Smooth muscle cell (in vitro differentiated cells): ENCODE measurements around the gene CDC25B. TPM values are rescaled to one million over a fixed set of nuclear protein-coding genes. Genes with fewer than 3 reads are reported as not detected.

Experiments used
- DNase-seq: peaks from one replicate; lab custom pipeline; 2025; ENCODE audit not compliant: unreplicated experiment; lab: John Stamatoyannopoulos, UW
- H2AFZ ChIP-seq: fragments of 200-600 bp; sonication (generic); 2 replicates; pipeline ENCODE4 v1.6.0; 2016; ENCODE audit warnings: antibody characterized with exemption, low read depth, mild to moderate bottlenecking
- H3F3A ChIP-seq: fragments of 200-600 bp; sonication (generic); 2 replicates; pipeline ENCODE4 v1.6.0; 2017; ENCODE audit warnings: antibody characterized with exemption, low read depth
- H3K27ac ChIP-seq: fragments of 200-600 bp; sonication (generic); 2 replicates; pipeline ENCODE4 v1.5.1; 2016; ENCODE audit warnings: low read depth, mild to moderate bottlenecking
- H3K27me3 ChIP-seq: fragments of 200-600 bp; sonication (generic); 2 replicates; pipeline ENCODE4 v1.6.1; 2016; ENCODE audit warnings: low read depth, mild to moderate bottlenecking
- H3K36me3 ChIP-seq: fragments of 200-600 bp; sonication (generic); 2 replicates; pipeline ENCODE4 v1.5.1; 2016; ENCODE audit warnings: low read depth
- H3K4me1 ChIP-seq: fragments of 200-600 bp; sonication (generic); 2 replicates; pipeline ENCODE4 v1.5.1; 2016; ENCODE audit warnings: low read depth
- H3K4me2 ChIP-seq: fragments of 200-600 bp; sonication (generic); 2 replicates; pipeline ENCODE4 v1.6.0; 2016; ENCODE audit warnings: mild to moderate bottlenecking
- H3K4me3 ChIP-seq: fragments of 200-600 bp; sonication (generic); 2 replicates; pipeline ENCODE4 v1.5.1; 2016; ENCODE audit warnings: mild to moderate bottlenecking
- H3K79me2 ChIP-seq: fragments of 200-600 bp; sonication (generic); 2 replicates; pipeline ENCODE4 v1.6.0; 2016; ENCODE audit warnings: low read depth, mild to moderate bottlenecking
- H3K9ac ChIP-seq: fragments of 200-600 bp; sonication (generic); 2 replicates; pipeline ENCODE4 v1.6.0; 2016; ENCODE audit warnings: low read depth
- H3K9me3 ChIP-seq: fragments of 200-600 bp; sonication (generic); replicated peaks from 2 replicates; pipeline ENCODE4 v1.5.1; 2016; ENCODE audit warnings: low read depth
- H4K20me1 ChIP-seq: fragments of 200-600 bp; sonication (generic); 2 replicates; pipeline ENCODE4 v1.6.0; 2016; ENCODE audit warnings: low read depth
- WGBS: methylation state at CpG from one replicate; pipeline ENCODE4 v1.1.7; 2016; ENCODE audit warnings: low lambda C conversion rate; 5-methylcytosine and 5-hydroxymethylcytosine counted together
- polyA plus RNA-seq: library from polyadenylated mRNA; unstranded; fragments of >200 nt; fragmentation: Nextera tagmentation; extraction: Ambion mirVana; gene quantifications from 2 replicates; pipeline ENCODE4 v1.2.1, GENCODE V29; 2016
- total RNA-seq: library from RNA; depleted of rRNA; stranded (reverse); fragments of >200 nt; gene quantifications from 2 replicates; pipeline ENCODE4 v1.2.3, GENCODE V29; 2014
- TF ChIP-seq, protein P1 (sequence below): fragments of 200-600 bp; sonication (generic); IDR thresholded peaks from 2 replicates; pipeline ENCODE4 v1.5.1; 2017; ENCODE audit warnings: borderline replicate concordance, mild to moderate bottlenecking, antibody characterized with exemption; ENCODE audit not compliant: insufficient read depth, poor library complexity, severe bottlenecking

Gene CDC25B
- total and polyA plus RNA-seq, 2 experiments from 2014 or later: 14.7 to 14.8 TPM

GRCh38 chr20:3767110-3767426, 29.0 kb upstream of the CDC25B start:
- H3K4me1 ChIP-seq: peaks cover 14% of the 10 kb centered on the region
- no peak for DNase-seq
- no peaks in the 10 kb centered on the region for H3K36me3 ChIP-seq
- H3K27ac ChIP-seq: no peak overlapping the region
- no peaks in the 10 kb centered on the region for H3F3A ChIP-seq
- peak overlapping the region; percentile 47 for H3K9ac ChIP-seq
- no peaks in the 10 kb centered on the region for H3K9me3 ChIP-seq
- H3K4me3 ChIP-seq: peak overlapping the region; percentile 60
- no peaks in the 10 kb centered on the region for H3K79me2 ChIP-seq
- H2AFZ ChIP-seq: peak overlapping the region; percentile 83
- TF ChIP-seq, protein P1, sequence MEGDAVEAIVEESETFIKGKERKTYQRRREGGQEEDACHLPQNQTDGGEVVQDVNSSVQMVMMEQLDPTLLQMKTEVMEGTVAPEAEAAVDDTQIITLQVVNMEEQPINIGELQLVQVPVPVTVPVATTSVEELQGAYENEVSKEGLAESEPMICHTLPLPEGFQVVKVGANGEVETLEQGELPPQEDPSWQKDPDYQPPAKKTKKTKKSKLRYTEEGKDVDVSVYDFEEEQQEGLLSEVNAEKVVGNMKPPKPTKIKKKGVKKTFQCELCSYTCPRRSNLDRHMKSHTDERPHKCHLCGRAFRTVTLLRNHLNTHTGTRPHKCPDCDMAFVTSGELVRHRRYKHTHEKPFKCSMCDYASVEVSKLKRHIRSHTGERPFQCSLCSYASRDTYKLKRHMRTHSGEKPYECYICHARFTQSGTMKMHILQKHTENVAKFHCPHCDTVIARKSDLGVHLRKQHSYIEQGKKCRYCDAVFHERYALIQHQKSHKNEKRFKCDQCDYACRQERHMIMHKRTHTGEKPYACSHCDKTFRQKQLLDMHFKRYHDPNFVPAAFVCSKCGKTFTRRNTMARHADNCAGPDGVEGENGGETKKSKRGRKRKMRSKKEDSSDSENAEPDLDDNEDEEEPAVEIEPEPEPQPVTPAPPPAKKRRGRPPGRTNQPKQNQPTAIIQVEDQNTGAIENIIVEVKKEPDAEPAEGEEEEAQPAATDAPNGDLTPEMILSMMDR: no peak
- H3K4me2 ChIP-seq: peak overlapping the region; percentile 96
- WGBS: 3% methylated on average over 20 of the region's 21 CpGs
- H3K27me3 ChIP-seq: no peaks in the 10 kb centered on the region
- H4K20me1 ChIP-seq: no peaks in the 10 kb centered on the region

- WGBS: 1% methylated on average over 56 of the region's 80 CpGs
- no peaks in the 10 kb centered on the region for H4K20me1 ChIP-seq
- TF ChIP-seq, protein P1: no peak
- H3F3A ChIP-seq: no peaks in the 10 kb centered on the region
- peak; percentile 89 for DNase-seq
- peak within 1 kb of the TSS; percentile 78 for H3K27ac ChIP-seq
- H3K27me3 ChIP-seq: no peaks in the 10 kb centered on the region
- H3K36me3 ChIP-seq: no peaks in the 10 kb centered on the region
- peak within 1 kb of the TSS; percentile 96 for H3K4me2 ChIP-seq
- H3K9me3 ChIP-seq: no peaks in the 10 kb centered on the region
- peaks cover 14% of the 10 kb centered on the region for H3K4me1 ChIP-seq
- no peaks in the 10 kb centered on the region for H3K79me2 ChIP-seq
- H2AFZ ChIP-seq: peak within 1 kb of the TSS; percentile 86
- peak within 1 kb of the TSS; percentile 60 for H3K4me3 ChIP-seq
- H3K9ac ChIP-seq: peak within 1 kb of the TSS; percentile 88
These were observed 28.4 kb upstream of the CDC25B start, which contains the start of gene ADISSP for GRCh38 chr20:3767427-3768341. Gene ADISSP, minus strand, starts transcription at chr20:3767753. Its CDS starts 7,653 bp downstream, at chr20:3760100.

DNA sequence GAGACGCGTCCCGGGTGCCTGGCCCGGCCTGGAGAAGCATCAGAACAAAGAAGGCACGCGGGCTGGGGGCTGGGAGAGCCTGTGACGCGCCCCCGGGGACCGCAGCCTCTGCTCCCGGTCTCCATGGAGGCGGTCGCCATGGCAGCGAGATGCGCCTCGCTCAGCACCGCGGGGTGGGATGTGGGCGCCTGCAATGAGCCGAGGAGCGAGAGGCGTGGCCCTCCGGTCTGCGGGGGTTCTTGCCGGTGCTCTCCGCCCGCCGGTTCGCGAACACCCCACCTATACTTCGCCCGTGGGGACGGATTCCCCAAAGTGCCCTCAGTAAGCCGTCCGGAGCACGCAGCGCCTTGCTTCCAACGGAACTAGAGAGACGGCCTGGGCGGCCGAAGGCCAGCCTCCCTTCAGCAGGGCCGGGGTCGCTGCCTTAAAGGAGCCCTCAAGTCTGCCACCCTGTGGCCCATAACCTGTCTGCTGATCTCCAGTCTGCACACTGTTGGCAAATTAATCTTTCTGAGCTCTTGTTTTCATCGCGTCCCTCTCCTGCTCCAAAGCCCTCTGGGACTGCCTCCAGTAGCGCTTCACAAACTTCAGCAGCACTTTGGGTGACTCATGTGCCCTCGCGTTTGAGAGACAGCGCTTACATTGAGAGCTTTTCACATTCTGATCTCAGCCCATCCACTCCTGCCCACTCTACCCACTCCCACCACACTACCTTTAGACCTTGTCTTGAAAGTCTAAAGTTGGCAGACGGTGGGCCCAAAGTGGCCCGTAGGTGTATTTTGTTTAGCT, 27.6 kb upstream of the CDC25B start:
- Histone ChIP-seq H3K27me3 (no peaks in the 10 kb centered on the region), H3K79me2 (no peaks in the 10 kb centered on the region), H4K20me1 (no peaks in the 10 kb centered on the region), H3F3A (no peaks in the 10 kb centered on the region), H3K4me3 (peak overlapping the region; percentile 60), H3K4me1 (peaks cover 14% of the 10 kb centered on the region), H3K36me3 (no peaks in the 10 kb centered on the region), H3K9me3 (no peaks in the 10 kb centered on the region), H3K9ac (peak overlapping the region; percentile 88), H3K27ac (peak overlapping the region; percentile 78), H2AFZ (peak overlapping the region; percentile 86), H3K4me2 (peak overlapping the region; percentile 96)
- peak; percentile 70 for DNase-seq
- 2% methylated on average over 50 of the region's 51 CpGs for whole genome bisulfite sequencing
- TF ChIP-seq, protein P1: peak; percentile 30
